Bronchial epithelial cell (primary cell): ENCODE results near the gene OGFOD3. TPM values are rescaled to one million over a fixed set of nuclear protein-coding genes. Genes with fewer than 3 reads are reported as not detected.
A peak's percentile ranks its signal among the peaks of the same experiment; 100 is the strongest.

Experiments used
- DNase-seq: peaks from one replicate; pipeline ENCODE4 v3.0.0-alpha.2; 2010; ENCODE audit warnings: low read depth
- FAIRE-seq: peaks from 2 replicates; lab custom pipeline; 2011; peaks lifted over from hg19 to GRCh38; lab: Jason Lieb, UNC
- H3K27me3 ChIP-seq: 2 replicates; pipeline ENCODE4 v1.5.1; 2011; ENCODE audit warnings: low read length; ENCODE audit not compliant: control insufficient read depth, insufficient read depth
- H3K36me3 ChIP-seq: 2 replicates; pipeline ENCODE4 v1.5.1; 2011; ENCODE audit warnings: low read length; ENCODE audit not compliant: control insufficient read depth, insufficient read depth
- H3K4me3 ChIP-seq: 2 replicates; pipeline ENCODE4 v1.5.1; 2011; ENCODE audit warnings: mild to moderate bottlenecking, low read depth, low read length, control low read depth
- CTCF ChIP-seq: IDR thresholded peaks from 2 replicates; pipeline ENCODE4 v1.5.1; 2011; ENCODE audit warnings: mild to moderate bottlenecking, moderate library complexity, low read length, control low read depth, inconsistent platforms; ENCODE audit not compliant: insufficient read depth, severe bottlenecking
- total RNA-seq: library from RNA; depleted of rRNA; stranded (reverse); fragments of >200 nt; gene quantifications from 2 replicates; pipeline ENCODE4 v1.2.1, GENCODE V29; 2014

The OGFOD3 gene
- total RNA-seq, 1 donor from 2014 or later: 25.0 TPM

- Histone ChIP-seq H3K36me3 (peaks cover 2% of the 10 kb centered on the region), H3K27me3 (no peaks in the 10 kb centered on the region), H3K4me3 (no peak overlapping the region)
- TF ChIP-seq CTCF: no peak
- no peak for FAIRE-seq
- no peak for DNase-seq
Observed at GRCh38 chr17:82449131-82449882, 30.9 kb upstream of the OGFOD3 start.

- peaks cover 6% of the 10 kb centered on the region for H3K36me3 ChIP-seq
- no peak overlapping the region for H3K4me3 ChIP-seq
- FAIRE-seq: peak; percentile 73
- no peak for TF ChIP-seq CTCF
- DNase-seq: no peak
- H3K27me3 ChIP-seq: no peaks in the 10 kb centered on the region
Observed at GRCh38 chr17:82447876-82448275, 29.5 kb upstream of the OGFOD3 start.

GRCh38 chr17:82446649-82447048 lies 28.3 kb upstream of the OGFOD3 start:
- no peak for TF ChIP-seq CTCF
- Histone ChIP-seq H3K27me3 (no peaks in the 10 kb centered on the region), H3K4me3 (no peak overlapping the region), H3K36me3 (peaks cover 9% of the 10 kb centered on the region)
- no peak for DNase-seq
- FAIRE-seq: no peak

GRCh38 chr17:82446124-82446523 lies 27.7 kb upstream of the OGFOD3 start:
- TF ChIP-seq CTCF: no peak
- no peak for DNase-seq
- FAIRE-seq: no peak
- H3K4me3 ChIP-seq: no peak overlapping the region
- no peaks in the 10 kb centered on the region for H3K27me3 ChIP-seq
- H3K36me3 ChIP-seq: peaks cover 9% of the 10 kb centered on the region

GRCh38 chr17:82445542-82445941 lies 27.2 kb upstream of the OGFOD3 start:
- no peak for TF ChIP-seq CTCF
- no peak overlapping the region for H3K4me3 ChIP-seq
- no peaks in the 10 kb centered on the region for H3K27me3 ChIP-seq
- H3K36me3 ChIP-seq: peaks cover 9% of the 10 kb centered on the region
- FAIRE-seq (no peak), DNase-seq (no peak)

GRCh38 chr17:82444941-82445521 lies 26.6 kb upstream of the OGFOD3 start:
- Histone ChIP-seq H3K4me3 (no peak overlapping the region), H3K36me3 (peaks cover 9% of the 10 kb centered on the region), H3K27me3 (no peaks in the 10 kb centered on the region)
- FAIRE-seq (no peak), DNase-seq (no peak)
- no peak for TF ChIP-seq CTCF
